ENCODE results near the gene CLSTN2. TPM values are rescaled to one million over a fixed set of nuclear protein-coding genes. Genes with fewer than 3 reads are reported as not detected.
A peak's percentile ranks its signal among the peaks of the same experiment; 100 is the strongest.

Gene CLSTN2
- total RNA-seq, 1 experiment from 2014 or later = 0.68 TPM

GRCh38 chr3:140545756-140546155 is 610.8 kb downstream of the CLSTN2 start:
- Histone ChIP-seq H3K9ac (ENCODE audit: extremely low read depth, insufficient read length, low read length) (no peak overlapping the region), H4K5ac (ENCODE audit: insufficient read length, low read depth, low read length) (no peak overlapping the region), H3K14ac (ENCODE audit: insufficient read depth, low read length) (no peak overlapping the region), H2BK20ac (ENCODE audit: low read depth, low read length, poor library complexity, severe bottlenecking) (no peak overlapping the region), H3T11ph (ENCODE audit: low read length) (no peak overlapping the region), H4K91ac (ENCODE audit: insufficient read length, low read depth, low read length) (no peak overlapping the region), H3K79me2 (ENCODE audit: insufficient read depth, low read length) (no peaks in the 10 kb centered on the region), H3K18ac (ENCODE audit: insufficient read length, low read depth, low read length) (no peak overlapping the region), H3K4me2 (ENCODE audit: insufficient read depth, insufficient read length, low read length) (no peak overlapping the region), H3K4me1 (ENCODE audit: insufficient read depth, low read length) (no peaks in the 10 kb centered on the region), H3K23me2 (ENCODE audit: insufficient read length, low read depth, low read length, poor library complexity, severe bottlenecking) (no peaks in the 10 kb centered on the region), H2AK5ac (ENCODE audit: insufficient read length, low read length) (no peak overlapping the region), H2BK12ac (ENCODE audit: insufficient read length, low read depth, low read length) (no peak overlapping the region), H4K20me1 (ENCODE audit: control insufficient read depth, insufficient read depth, insufficient read length) (no peaks in the 10 kb centered on the region), H3K27ac (ENCODE audit: insufficient read length, low read depth, low read length) (no peak overlapping the region), H2BK15ac (ENCODE audit: low read depth, low read length) (no peak overlapping the region), H4K8ac (replicated peaks; ENCODE audit: insufficient read length, low read depth, low read length) (no peak overlapping the region), H3K4ac (ENCODE audit: low read depth, low read length) (no peak overlapping the region), H3K56ac (ENCODE audit: insufficient read length, low read depth, low read length) (no peak overlapping the region), H2BK5ac (ENCODE audit: insufficient read length, low read length) (no peak overlapping the region), H3K23ac (ENCODE audit: insufficient read length, low read depth, low read length) (no peak overlapping the region), H2BK120ac (ENCODE audit: low read depth, low read length, poor library complexity, severe bottlenecking) (no peak overlapping the region), H2AFZ (ENCODE audit: low read length) (no peak overlapping the region), H3K79me1 (ENCODE audit: insufficient read depth, low read depth, low read length, poor library complexity, severe bottlenecking) (no peaks in the 10 kb centered on the region), H3K27me3 (ENCODE audit: insufficient read depth, low read length) (no peaks in the 10 kb centered on the region), H3K9me3 (ENCODE audit: control insufficient read depth, low read depth, low read length) (no peaks in the 10 kb centered on the region)
- H3K4me1 Mint-ChIP-seq = no peaks in the 10 kb centered on the region; a peak in 1 of 4 replicates
- no peaks in the 10 kb centered on the region for H3K9me3 Mint-ChIP-seq
- H3K36me3 Mint-ChIP-seq (ENCODE audit: insufficient read depth in 1 of 3, low read depth in 3 of 3) = no peaks in the 10 kb centered on the region; a peak in 1 of 7 replicates
- H3K27me3 Mint-ChIP-seq (ENCODE audit: low read depth) = peaks cover 2% of the 10 kb centered on the region
- no CpG with 5 or more reads among the region's 2 CpGs for WGBS (ENCODE audit: extremely low coverage, insufficient read length, low lambda C conversion rate)
- TF ChIP-seq CTCF (conservative IDR thresholded peaks at IDR 0.05) = no peak
- peak overlapping the region in 1 of 3 experiments; percentile 6; a peak in 1 of 7 replicates for H3K27ac Mint-ChIP-seq
- no peak for DNase-seq
- H3K4me3 Mint-ChIP-seq = no peak overlapping the region; a peak in 1 of 5 replicates

Measured in H9 (cell line).